AG10803 (cell line): ENCODE data around the gene ILF2.

ENCODE experiments used
- DNase-seq: peaks from one replicate; pipeline ENCODE4 v3.0.0; 2010; ENCODE audit warnings: low read depth
- H3K4me3 ChIP-seq: 2 replicates; pipeline ENCODE4 v1.5.1; 2011; ENCODE audit warnings: mild to moderate bottlenecking, low read length, control low read depth
- CTCF ChIP-seq: conservative IDR thresholded peaks from 2 replicates; pipeline ENCODE4 v1.5.1; 2011; ENCODE audit warnings: mild to moderate bottlenecking, low read length, control low read depth, inconsistent platforms

Gene ILF2

GRCh38 chr1:153631047-153632022 lies 39.5 kb downstream of the ILF2 start:
- H3K4me3 ChIP-seq, result no peak overlapping the region
- no peak for DNase-seq
- no peak for TF ChIP-seq CTCF

- TF ChIP-seq CTCF, result no peak
- H3K4me3 ChIP-seq, result no peak overlapping the region
- no peak for DNase-seq
These were observed 40.4 kb downstream of the ILF2 start for GRCh38 chr1:153630384-153630783.

GRCh38 chr1:153629971-153630370 lies 40.8 kb downstream of the ILF2 start:
- no peak for TF ChIP-seq CTCF
- no peak overlapping the region for H3K4me3 ChIP-seq
- no peak for DNase-seq

GRCh38 chr1:153629343-153629665 lies 41.5 kb downstream of the ILF2 start:
- no peak for DNase-seq
- TF ChIP-seq CTCF, result no peak
- no peak overlapping the region for H3K4me3 ChIP-seq

- DNase-seq, result no peak
- H3K4me3 ChIP-seq, result no peak overlapping the region
These were observed 42.0 kb downstream of the ILF2 start for GRCh38 chr1:153628638-153629342.

GRCh38 chr1:153627715-153628626 lies 42.8 kb downstream of the ILF2 start, which contains the start of gene S100A1:
Gene S100A1, plus strand, starts transcription at chr1:153628434. Its CDS starts 2,088 bp downstream, at chr1:153630522.
- no peak for DNase-seq
- H3K4me3 ChIP-seq, result peak within 1 kb of the TSS; percentile 85
- TF ChIP-seq CTCF, result peak; percentile 61; the same call in 1 of the 2 replicates

More at GRCh38 chr1:153628638-153629342, 42.0 kb downstream of the ILF2 start:
- no peak for TF ChIP-seq CTCF
